HL-60 (cell line): ENCODE results near the gene FAM107B.

Experiments
- DNase-seq, 2 experiments: peaks; one replicate each; pipeline ENCODE4 v3.0.0-alpha.2; 2010 to 2020; ENCODE audit warnings: low read depth in 1 of 2, low spot score in 1 of 2
- H3K27ac ChIP-seq: fragments of 250-450 bp; sonication (Bioruptor Pico); replicated peaks from 2 replicates; pipeline ENCODE4 v1.5.1; 2020; ENCODE audit warnings: mild to moderate bottlenecking, moderate library complexity
- H3K27me3 ChIP-seq: fragments of 250-450 bp; sonication (Bioruptor Pico); 2 replicates; pipeline ENCODE4 v1.5.1; 2021; ENCODE audit warnings: mild to moderate bottlenecking, moderate library complexity; ENCODE audit not compliant: insufficient read depth, poor library complexity, severe bottlenecking
- H3K4me3 ChIP-seq: replicated peaks from 2 replicates; pipeline ENCODE4 v1.5.1; 2011; ENCODE audit warnings: mild to moderate bottlenecking, control low read depth, low read length; ENCODE audit not compliant: insufficient read depth
- GABPA ChIP-seq: IDR thresholded peaks from 2 replicates; pipeline ENCODE4 v1.6.1; 2012; ENCODE audit warnings: low read depth
- POLR2AphosphoS5 ChIP-seq: IDR thresholded peaks from 2 replicates; pipeline ENCODE4 v1.6.1; 2012; ENCODE audit warnings: low read depth
- SPI1 ChIP-seq: IDR thresholded peaks from 2 replicates; pipeline ENCODE4 v1.6.1; 2012; ENCODE audit warnings: low read depth, mild to moderate bottlenecking, borderline replicate concordance
- TF ChIP-seq, protein P1 (sequence below): IDR thresholded peaks from 2 replicates; pipeline ENCODE4 v1.6.1; 2012; ENCODE audit warnings: low read depth; ENCODE audit not compliant: insufficient replicate concordance
- TF ChIP-seq, protein P2 (sequence below): IDR thresholded peaks from one replicate; pipeline ENCODE4 v1.5.1; 2011; ENCODE audit warnings: low read length, control low read depth, inconsistent platforms; ENCODE audit not compliant: insufficient read depth

The FAM107B gene

DNA sequence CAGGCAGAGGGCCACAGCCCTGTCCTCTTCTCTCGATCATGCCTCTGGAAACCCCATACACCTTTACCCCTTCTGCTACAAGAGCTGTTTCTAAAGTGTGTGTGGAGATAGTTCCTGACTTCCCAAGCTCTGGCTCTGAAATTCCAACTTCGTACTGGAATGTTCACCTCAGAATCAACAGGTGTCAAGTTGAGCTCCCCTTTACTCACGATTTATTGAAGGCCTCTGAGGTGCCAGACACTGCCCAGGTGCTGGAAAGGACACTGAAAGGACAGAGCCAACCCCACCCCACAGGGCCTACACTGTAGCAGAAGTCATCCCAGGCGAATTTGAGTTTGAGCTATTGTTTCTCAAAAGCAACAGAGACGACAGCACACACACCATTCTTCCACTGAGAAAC, 234.1 kb downstream of the FAM107B start:
- H3K27ac ChIP-seq, result no peak overlapping the region
- no peak for DNase-seq
- TF ChIP-seq, protein P1, sequence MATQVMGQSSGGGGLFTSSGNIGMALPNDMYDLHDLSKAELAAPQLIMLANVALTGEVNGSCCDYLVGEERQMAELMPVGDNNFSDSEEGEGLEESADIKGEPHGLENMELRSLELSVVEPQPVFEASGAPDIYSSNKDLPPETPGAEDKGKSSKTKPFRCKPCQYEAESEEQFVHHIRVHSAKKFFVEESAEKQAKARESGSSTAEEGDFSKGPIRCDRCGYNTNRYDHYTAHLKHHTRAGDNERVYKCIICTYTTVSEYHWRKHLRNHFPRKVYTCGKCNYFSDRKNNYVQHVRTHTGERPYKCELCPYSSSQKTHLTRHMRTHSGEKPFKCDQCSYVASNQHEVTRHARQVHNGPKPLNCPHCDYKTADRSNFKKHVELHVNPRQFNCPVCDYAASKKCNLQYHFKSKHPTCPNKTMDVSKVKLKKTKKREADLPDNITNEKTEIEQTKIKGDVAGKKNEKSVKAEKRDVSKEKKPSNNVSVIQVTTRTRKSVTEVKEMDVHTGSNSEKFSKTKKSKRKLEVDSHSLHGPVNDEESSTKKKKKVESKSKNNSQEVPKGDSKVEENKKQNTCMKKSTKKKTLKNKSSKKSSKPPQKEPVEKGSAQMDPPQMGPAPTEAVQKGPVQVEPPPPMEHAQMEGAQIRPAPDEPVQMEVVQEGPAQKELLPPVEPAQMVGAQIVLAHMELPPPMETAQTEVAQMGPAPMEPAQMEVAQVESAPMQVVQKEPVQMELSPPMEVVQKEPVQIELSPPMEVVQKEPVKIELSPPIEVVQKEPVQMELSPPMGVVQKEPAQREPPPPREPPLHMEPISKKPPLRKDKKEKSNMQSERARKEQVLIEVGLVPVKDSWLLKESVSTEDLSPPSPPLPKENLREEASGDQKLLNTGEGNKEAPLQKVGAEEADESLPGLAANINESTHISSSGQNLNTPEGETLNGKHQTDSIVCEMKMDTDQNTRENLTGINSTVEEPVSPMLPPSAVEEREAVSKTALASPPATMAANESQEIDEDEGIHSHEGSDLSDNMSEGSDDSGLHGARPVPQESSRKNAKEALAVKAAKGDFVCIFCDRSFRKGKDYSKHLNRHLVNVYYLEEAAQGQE, result no peak
- TF ChIP-seq GABPA, result no peak
- no peak for TF ChIP-seq SPI1
- TF ChIP-seq, protein P2, sequence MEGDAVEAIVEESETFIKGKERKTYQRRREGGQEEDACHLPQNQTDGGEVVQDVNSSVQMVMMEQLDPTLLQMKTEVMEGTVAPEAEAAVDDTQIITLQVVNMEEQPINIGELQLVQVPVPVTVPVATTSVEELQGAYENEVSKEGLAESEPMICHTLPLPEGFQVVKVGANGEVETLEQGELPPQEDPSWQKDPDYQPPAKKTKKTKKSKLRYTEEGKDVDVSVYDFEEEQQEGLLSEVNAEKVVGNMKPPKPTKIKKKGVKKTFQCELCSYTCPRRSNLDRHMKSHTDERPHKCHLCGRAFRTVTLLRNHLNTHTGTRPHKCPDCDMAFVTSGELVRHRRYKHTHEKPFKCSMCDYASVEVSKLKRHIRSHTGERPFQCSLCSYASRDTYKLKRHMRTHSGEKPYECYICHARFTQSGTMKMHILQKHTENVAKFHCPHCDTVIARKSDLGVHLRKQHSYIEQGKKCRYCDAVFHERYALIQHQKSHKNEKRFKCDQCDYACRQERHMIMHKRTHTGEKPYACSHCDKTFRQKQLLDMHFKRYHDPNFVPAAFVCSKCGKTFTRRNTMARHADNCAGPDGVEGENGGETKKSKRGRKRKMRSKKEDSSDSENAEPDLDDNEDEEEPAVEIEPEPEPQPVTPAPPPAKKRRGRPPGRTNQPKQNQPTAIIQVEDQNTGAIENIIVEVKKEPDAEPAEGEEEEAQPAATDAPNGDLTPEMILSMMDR, result no peak
- TF ChIP-seq POLR2AphosphoS5, result no peak
- no peak overlapping the region for H3K4me3 ChIP-seq
- no peaks in the 10 kb centered on the region for H3K27me3 ChIP-seq

DNA sequence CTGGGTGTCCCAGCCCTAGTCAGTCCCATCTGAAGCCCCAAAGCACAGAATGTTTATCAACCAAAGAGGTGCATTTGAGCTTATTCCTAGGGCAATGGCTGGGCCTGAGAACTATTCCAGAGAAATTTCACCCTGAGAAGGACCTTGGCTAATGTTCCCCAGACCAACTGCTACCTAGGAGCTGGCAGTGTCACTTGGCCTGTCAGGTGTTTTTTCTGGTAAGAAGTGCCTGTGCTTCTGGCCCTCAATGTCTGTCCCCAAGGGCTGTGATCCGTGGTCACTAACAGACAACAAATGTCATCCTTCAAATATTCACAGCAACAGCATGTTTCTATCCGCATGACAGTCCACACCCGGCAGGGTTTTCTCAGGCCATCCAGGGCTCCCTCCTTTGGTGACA, 234.6 kb downstream of the FAM107B start:
- TF ChIP-seq SPI1 (no peak), POLR2AphosphoS5 (no peak), GABPA (no peak)
- TF ChIP-seq, protein P1, result no peak
- TF ChIP-seq, protein P2, result no peak
- Histone ChIP-seq H3K27me3 (no peaks in the 10 kb centered on the region), H3K27ac (no peak overlapping the region), H3K4me3 (no peak overlapping the region)
- no peak for DNase-seq

DNA sequence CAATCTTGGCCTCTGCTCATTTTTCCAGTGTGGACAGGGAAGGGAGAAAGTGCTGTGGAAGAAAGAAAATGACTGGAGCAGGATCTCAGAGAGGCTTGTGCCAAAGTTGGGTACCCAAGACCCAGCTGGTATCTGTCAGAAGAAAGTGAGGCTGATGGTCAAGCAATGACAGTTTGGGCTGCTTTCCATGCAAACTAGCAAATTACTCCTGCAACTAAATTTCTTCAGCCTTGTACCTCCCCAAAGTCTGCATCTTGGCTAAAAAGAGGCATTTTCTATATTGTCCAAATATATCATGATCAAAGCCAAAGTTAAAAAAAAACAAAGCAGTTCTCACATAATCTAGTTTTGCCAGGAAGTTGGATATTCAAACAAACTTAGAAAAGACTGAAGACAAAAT, 235.5 kb downstream of the FAM107B start:
- H3K27ac ChIP-seq, result no peak overlapping the region
- TF ChIP-seq, protein P2, result no peak
- TF ChIP-seq GABPA (no peak), SPI1 (no peak)
- DNase-seq, result no peak
- H3K4me3 ChIP-seq, result no peak overlapping the region
- no peaks in the 10 kb centered on the region for H3K27me3 ChIP-seq
